Caco-2 (cell line): Measurements from ENCODE around the gene CEP131. TPM values are rescaled to one million over a fixed set of nuclear protein-coding genes. Genes with fewer than 3 reads are reported as not detected.

ENCODE experiments used
- BruUV-seq: library from RNA; stranded (reverse); fragments of 400-500 nt; replicated peaks from 2 replicates; lab custom pipeline; 2021; lab: Mats Ljungman, UMichigan
- CTCF ChIA-PET: fragments of 300-600 bp; sonication (Branson Sonifier 250); formaldehyde crosslinking; loops from one replicate; lab custom pipeline; 2022; ENCODE audit warnings: antibody characterized with exemption; lab: Charles Lee
- POLR2A ChIA-PET: fragments of 300-600 bp; sonication (Branson Sonifier 250); formaldehyde crosslinking; loops from one replicate; lab custom pipeline; 2022; ENCODE audit warnings: antibody characterized with exemption; lab: Charles Lee
- DNase-seq, 2 experiments: peaks; one replicate each; pipeline versions ENCODE4 v3.0.0 to v3.0.0-alpha.2; 2020 to 2022
- H3K27me3 ChIP-seq: replicated peaks from 2 replicates; pipeline ENCODE4 v1.6.0; 2011; ENCODE audit warnings: low read length; ENCODE audit not compliant: control insufficient read depth, insufficient read depth
- H3K36me3 ChIP-seq: 2 replicates; pipeline ENCODE4 v1.5.1; 2011; ENCODE audit warnings: low read length; ENCODE audit not compliant: control insufficient read depth, insufficient read depth
- H3K4me1 ChIP-seq: fragments of 250-450 bp; sonication (Bioruptor Pico); 2 replicates; pipeline ENCODE4 v1.5.1; 2020; ENCODE audit warnings: mild to moderate bottlenecking
- H3K4me3 ChIP-seq: 2 replicates; pipeline ENCODE4 v1.5.1; 2011; ENCODE audit warnings: low read depth, mild to moderate bottlenecking, control low read depth, low read length
- H3K9me3 ChIP-seq: fragments of 250-450 bp; sonication (Bioruptor Pico); 2 replicates; pipeline ENCODE4 v1.5.1; 2020; ENCODE audit warnings: mild to moderate bottlenecking, moderate library complexity
- H3K27ac Mint-ChIP-seq: one replicate; pipeline ENCODE4 v1.8.0; 2022; ENCODE audit warnings: mixed read lengths; ENCODE audit not compliant: unreplicated experiment
- H3K27me3 Mint-ChIP-seq: one replicate; pipeline ENCODE4 v1.8.0; 2022; ENCODE audit warnings: mixed read lengths; ENCODE audit not compliant: insufficient read depth, unreplicated experiment
- H3K36me3 Mint-ChIP-seq: one replicate; pipeline ENCODE4 v1.8.0; 2022; ENCODE audit warnings: mild to moderate bottlenecking, mixed read lengths; ENCODE audit not compliant: insufficient read depth, unreplicated experiment
- H3K4me1 Mint-ChIP-seq: one replicate; pipeline ENCODE4 v1.8.0; 2022; ENCODE audit warnings: low read depth, mixed read lengths; ENCODE audit not compliant: unreplicated experiment
- H3K4me3 Mint-ChIP-seq: one replicate; pipeline ENCODE4 v1.8.0; 2022; ENCODE audit warnings: mild to moderate bottlenecking, moderate library complexity, mixed read lengths; ENCODE audit not compliant: unreplicated experiment
- H3K9me3 Mint-ChIP-seq: one replicate; pipeline ENCODE4 v1.8.0; 2022; ENCODE audit warnings: mixed read lengths; ENCODE audit not compliant: unreplicated experiment
- intact Hi-C: fragments of 100-400 bp; cut with micrococcal nuclease; formaldehyde crosslinking; loops from one replicate; pipeline ENCODE4 v1.10.0; 2022; ENCODE audit not compliant: unreplicated experiment
- total RNA-seq: library from RNA; stranded (reverse); gene quantifications from 2 replicates; pipeline ENCODE4 v1.2.3, GENCODE V29; 2022
- TF ChIP-seq, protein P1 (sequence below), 2 experiments: fragments of 200-600 bp in 1 of 2; IDR thresholded peaks; 1 replicate in 1 of 2; 2 replicates in 1 of 2; pipeline versions ENCODE4 v1.5.1 to v1.8.0; 2011 to 2022; ENCODE audit warnings: antibody characterized with exemption in 1 of 2, control low read depth in 1 of 2, inconsistent platforms in 1 of 2, low read depth in 1 of 2, low read length in 1 of 2, mild to moderate bottlenecking in 1 of 2, moderate library complexity in 1 of 2; ENCODE audit not compliant: insufficient read depth in 1 of 2, severe bottlenecking in 1 of 2, unreplicated experiment in 1 of 2

The CEP131 gene
- total RNA-seq, 1 experiment from 2014 or later: 28.4 TPM

DNA sequence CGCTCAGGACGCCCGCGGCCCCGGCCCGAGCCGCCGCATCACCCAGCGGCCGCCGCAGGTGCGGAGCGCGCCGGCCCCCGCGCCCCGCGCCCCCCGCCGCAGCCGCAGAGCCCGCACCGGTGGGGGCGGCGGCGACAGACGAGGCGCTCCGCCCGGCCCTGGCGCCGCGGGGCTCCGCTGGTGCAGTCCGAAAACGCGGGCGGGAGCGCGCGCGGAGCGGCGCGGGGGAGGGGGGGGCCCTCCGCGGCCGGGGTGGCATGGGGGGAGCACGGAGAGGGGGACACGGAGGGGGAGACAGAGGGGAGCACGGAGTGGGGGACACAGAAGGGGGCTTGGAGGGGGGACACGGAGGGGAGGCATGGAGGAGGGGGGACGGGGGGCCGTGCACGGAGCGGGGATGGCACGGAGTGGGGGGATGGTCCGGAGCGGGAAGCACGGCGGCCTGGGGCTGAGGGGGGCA lies 56.7 kb downstream of the CEP131 start, which contains the start of gene AATK:
Gene AATK, minus strand, starts transcription at position 189 of the 460 bp plus-strand sequence. CDS start 229 bp downstream, outside the sequence.
- H3K4me1 ChIP-seq: peaks cover 22% of the 10 kb centered on the region
- peak within 1 kb of the TSS; percentile 70 for H3K4me3 ChIP-seq
- no peak for DNase-seq
- H3K4me1 Mint-ChIP-seq: no peaks in the 10 kb centered on the region
- ChIA-PET POLR2A (no interaction called here), CTCF (no interaction called here)
- peak within 1 kb of the TSS; percentile 60 for H3K27ac Mint-ChIP-seq
- intact Hi-C loops: no loop called here
- H3K36me3 ChIP-seq: no peaks in the 10 kb centered on the region
- H3K9me3 ChIP-seq: no peaks in the 10 kb centered on the region
- H3K9me3 Mint-ChIP-seq: no peaks in the 10 kb centered on the region
- TF ChIP-seq, protein P1, sequence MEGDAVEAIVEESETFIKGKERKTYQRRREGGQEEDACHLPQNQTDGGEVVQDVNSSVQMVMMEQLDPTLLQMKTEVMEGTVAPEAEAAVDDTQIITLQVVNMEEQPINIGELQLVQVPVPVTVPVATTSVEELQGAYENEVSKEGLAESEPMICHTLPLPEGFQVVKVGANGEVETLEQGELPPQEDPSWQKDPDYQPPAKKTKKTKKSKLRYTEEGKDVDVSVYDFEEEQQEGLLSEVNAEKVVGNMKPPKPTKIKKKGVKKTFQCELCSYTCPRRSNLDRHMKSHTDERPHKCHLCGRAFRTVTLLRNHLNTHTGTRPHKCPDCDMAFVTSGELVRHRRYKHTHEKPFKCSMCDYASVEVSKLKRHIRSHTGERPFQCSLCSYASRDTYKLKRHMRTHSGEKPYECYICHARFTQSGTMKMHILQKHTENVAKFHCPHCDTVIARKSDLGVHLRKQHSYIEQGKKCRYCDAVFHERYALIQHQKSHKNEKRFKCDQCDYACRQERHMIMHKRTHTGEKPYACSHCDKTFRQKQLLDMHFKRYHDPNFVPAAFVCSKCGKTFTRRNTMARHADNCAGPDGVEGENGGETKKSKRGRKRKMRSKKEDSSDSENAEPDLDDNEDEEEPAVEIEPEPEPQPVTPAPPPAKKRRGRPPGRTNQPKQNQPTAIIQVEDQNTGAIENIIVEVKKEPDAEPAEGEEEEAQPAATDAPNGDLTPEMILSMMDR (IDR thresholded peaks at IDR 0.05; ENCODE audit: insufficient read depth in 1 of 2, low read depth in 1 of 2, low read length in 1 of 2, severe bottlenecking in 1 of 2, unreplicated experiment in 1 of 2): no peak
- BruUV-seq: no TSS peak
- H3K27me3 Mint-ChIP-seq: no peaks in the 10 kb centered on the region
- H3K27me3 ChIP-seq: no peaks in the 10 kb centered on the region
- peak within 1 kb of the TSS; percentile 74 for H3K4me3 Mint-ChIP-seq
- H3K36me3 Mint-ChIP-seq: peaks cover 8% of the 10 kb centered on the region

DNA sequence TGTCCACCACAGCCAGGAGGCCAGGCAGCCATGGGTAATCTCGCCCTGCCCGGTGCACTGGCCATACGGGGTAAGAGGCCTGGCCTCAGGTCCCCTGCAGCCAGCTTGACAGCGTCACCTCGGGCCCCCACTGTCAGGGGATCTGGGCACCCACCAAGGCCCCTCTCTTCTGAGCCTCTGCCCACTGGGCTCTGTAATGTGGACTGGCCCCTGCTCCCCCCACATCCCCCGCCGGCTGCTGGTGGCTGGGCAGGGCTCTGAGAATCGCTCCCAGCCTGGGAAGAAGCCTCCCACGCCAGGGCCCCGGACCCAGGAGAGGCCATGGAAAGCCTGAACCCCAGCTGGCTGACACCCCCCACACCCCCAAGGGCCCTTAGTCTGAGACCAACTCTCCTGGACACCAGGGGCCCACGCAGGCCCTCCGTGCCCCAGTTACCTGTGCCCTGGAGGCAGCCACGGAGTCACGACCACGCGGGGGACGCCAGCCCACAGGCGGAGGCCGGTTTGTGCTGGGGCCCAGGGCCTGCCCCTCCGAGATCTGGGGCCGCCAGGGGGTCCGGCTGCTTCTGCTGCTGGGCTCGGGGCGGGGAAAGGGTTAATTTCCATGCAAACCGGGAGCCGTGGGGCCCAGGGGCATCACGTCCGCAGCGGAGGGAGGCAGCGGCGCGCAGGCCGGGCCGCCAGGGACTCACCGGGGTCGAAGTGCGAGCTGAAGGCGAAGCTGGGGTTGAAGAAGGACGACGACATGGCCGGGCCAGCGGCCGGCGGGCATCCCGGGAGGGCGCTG lies 57.3 kb downstream of the CEP131 start, which contains the start of gene PVALEF:
Gene PVALEF, plus strand, starts transcription at position 262 of the 787 bp plus-strand sequence. CDS start 15,720 bp downstream, outside the sequence.
- Histone ChIP-seq H3K27me3 (no peaks in the 10 kb centered on the region), H3K9me3 (no peaks in the 10 kb centered on the region), H3K36me3 (no peaks in the 10 kb centered on the region), H3K4me1 (peaks cover 22% of the 10 kb centered on the region), H3K4me3 (peak within 1 kb of the TSS; percentile 70)
- DNase-seq: peak; percentile 76 to 80
- H3K27ac Mint-ChIP-seq: peak within 1 kb of the TSS; percentile 60
- no peaks in the 10 kb centered on the region for H3K9me3 Mint-ChIP-seq
- intact Hi-C loops: no loop called here
- H3K27me3 Mint-ChIP-seq: no peaks in the 10 kb centered on the region
- H3K4me3 Mint-ChIP-seq: peak within 1 kb of the TSS; percentile 74
- POLR2A ChIA-PET: no interaction called here
- no peaks in the 10 kb centered on the region for H3K4me1 Mint-ChIP-seq
- H3K36me3 Mint-ChIP-seq: peaks cover 8% of the 10 kb centered on the region
- CTCF ChIA-PET: no interaction called here
- TF ChIP-seq, protein P1 (IDR thresholded peaks at IDR 0.05; ENCODE audit: insufficient read depth in 1 of 2, low read depth in 1 of 2, low read length in 1 of 2, severe bottlenecking in 1 of 2, unreplicated experiment in 1 of 2): no peak
- no TSS peak for BruUV-seq

DNA sequence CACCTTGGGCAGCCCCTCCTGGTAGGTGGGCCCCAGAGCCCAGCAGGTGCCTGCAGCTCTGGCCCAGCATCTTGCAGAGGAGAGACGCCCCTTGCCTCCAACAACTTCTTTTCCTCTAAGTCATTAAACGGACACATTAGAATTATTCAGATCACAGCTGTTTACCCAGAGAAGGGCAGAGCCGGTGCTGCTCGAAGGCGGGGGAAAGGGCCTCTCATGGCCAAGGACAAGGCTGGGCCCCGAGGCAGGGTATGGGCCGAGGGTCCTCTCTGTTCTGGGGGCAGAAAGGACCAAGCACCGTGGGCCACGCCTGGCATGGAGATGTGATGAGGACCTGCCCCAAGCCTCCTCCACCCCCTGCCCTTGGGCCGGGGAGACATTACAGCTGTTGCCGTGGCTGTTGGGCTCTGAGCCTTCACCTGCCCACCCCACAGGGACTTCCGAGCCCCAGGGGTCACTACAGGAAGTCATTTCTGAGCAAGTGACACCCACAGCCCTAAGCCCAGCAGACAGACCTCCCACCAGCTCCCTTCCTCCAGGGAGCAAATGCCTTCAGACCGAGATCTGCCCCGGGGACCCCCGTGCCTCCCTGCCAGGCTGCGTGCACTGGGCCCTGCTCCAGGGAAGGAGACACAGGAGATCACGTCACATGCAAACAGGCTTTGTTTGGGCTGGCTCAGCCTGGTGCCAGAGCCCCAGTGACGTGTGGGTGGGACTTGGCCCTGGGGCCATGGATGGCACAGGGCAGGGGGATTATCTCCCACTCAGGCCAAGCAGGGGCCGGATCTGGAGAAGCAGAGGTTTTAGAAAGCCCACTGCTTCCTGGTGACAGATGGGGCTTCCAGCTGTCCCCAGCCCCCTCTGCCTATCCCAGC lies 58.2 kb downstream of the CEP131 start:
- Histone ChIP-seq H3K9me3 (no peaks in the 10 kb centered on the region), H3K27me3 (no peaks in the 10 kb centered on the region), H3K36me3 (no peaks in the 10 kb centered on the region), H3K4me1 (peaks cover 22% of the 10 kb centered on the region), H3K4me3 (0 out of 2 replicates have a peak overlapping the region, but pooled peaks have one; percentile 70)
- no peaks in the 10 kb centered on the region for H3K9me3 Mint-ChIP-seq
- no peak overlapping the region for H3K27ac Mint-ChIP-seq
- peak overlapping the region; percentile 74 for H3K4me3 Mint-ChIP-seq
- no peak for DNase-seq
- CTCF ChIA-PET: no interaction called here
- POLR2A ChIA-PET: no interaction called here
- intact Hi-C loops: no loop called here
- TF ChIP-seq, protein P1 (IDR thresholded peaks at IDR 0.05; ENCODE audit: insufficient read depth in 1 of 2, low read depth in 1 of 2, low read length in 1 of 2, severe bottlenecking in 1 of 2, unreplicated experiment in 1 of 2): no peak
- H3K27me3 Mint-ChIP-seq: no peaks in the 10 kb centered on the region
- peaks cover 8% of the 10 kb centered on the region for H3K36me3 Mint-ChIP-seq
- H3K4me1 Mint-ChIP-seq: no peaks in the 10 kb centered on the region
- BruUV-seq: no TSS peak
